SU-DHL-6 (cell line): ENCODE measurements around the gene CHIT1.
"Not testable (repeated sequence)": the region's sequence is repeated elsewhere in the genome, so short reads cannot be mapped to it uniquely, and the experiment has no call there.

Source experiments
- H2AFZ ChIP-seq: fragments of 200-600 bp; sonication (generic); 2 replicates; pipeline ENCODE4 v1.6.1; 2014; ENCODE audit warnings: low read depth, mild to moderate bottlenecking, moderate library complexity, mixed read lengths, antibody characterized with exemption, low read length; ENCODE audit not compliant: severe bottlenecking
- H3F3A ChIP-seq: fragments of 200-600 bp; shearing (Covaris generic); 2 replicates; pipeline ENCODE4 v1.6.0; 2016; ENCODE audit warnings: antibody characterized with exemption, mild to moderate bottlenecking; ENCODE audit not compliant: insufficient read depth
- H3K27ac ChIP-seq: fragments of 200-600 bp; sonication (generic); 2 replicates; pipeline ENCODE4 v1.5.1; 2016; ENCODE audit warnings: low read depth, mild to moderate bottlenecking, low read length, moderate library complexity, mixed read lengths
- H3K27me3 ChIP-seq: fragments of 200-600 bp; sonication (generic), shearing (Covaris generic); 2 replicates; pipeline ENCODE4 v1.6.0; 2014; ENCODE audit warnings: mild to moderate bottlenecking, low read length
- H3K36me3 ChIP-seq: fragments of 200-600 bp; sonication (generic); 2 replicates; pipeline ENCODE4 v1.6.1; 2014; ENCODE audit warnings: mild to moderate bottlenecking, low read length, mixed read lengths
- H3K4me2 ChIP-seq: fragments of 300-600, 200-600 bp; shearing (Covaris generic), sonication (generic); 2 replicates; pipeline ENCODE4 v1.6.0; 2014; ENCODE audit warnings: low read length, low read depth, mild to moderate bottlenecking; ENCODE audit not compliant: poor library complexity, severe bottlenecking
- H3K4me3 ChIP-seq: fragments of 200-600 bp; sonication (generic); 2 replicates; pipeline ENCODE4 v1.5.1; 2014; ENCODE audit warnings: antibody characterized with exemption, low read length, mild to moderate bottlenecking, mixed read lengths; ENCODE audit not compliant: insufficient read depth, poor library complexity, severe bottlenecking
- H3K79me2 ChIP-seq: fragments of 200-600 bp; sonication (generic); 2 replicates; pipeline ENCODE4 v1.6.1; 2014; ENCODE audit warnings: mild to moderate bottlenecking, low read length, moderate library complexity; ENCODE audit not compliant: insufficient read depth
- H3K9ac ChIP-seq: fragments of 200-600 bp; sonication (generic); 2 replicates; pipeline ENCODE4 v1.7.0; 2014; ENCODE audit warnings: mild to moderate bottlenecking, low read length
- H3K9me2 ChIP-seq: fragments of 200-600 bp; sonication (generic); replicated peaks from 2 replicates; pipeline ENCODE4 v1.6.1; 2014; ENCODE audit warnings: low read length; ENCODE audit not compliant: insufficient read depth
- H3K9me3 ChIP-seq: fragments of 200-600 bp; sonication (generic); 2 replicates; pipeline ENCODE4 v1.6.1; 2014; ENCODE audit warnings: low read length, mixed read lengths; ENCODE audit not compliant: insufficient read depth
- H4K20me1 ChIP-seq: fragments of 200-600 bp; sonication (generic); 2 replicates; pipeline ENCODE4 v1.6.1; 2014; ENCODE audit warnings: low read depth, mild to moderate bottlenecking, antibody characterized with exemption, low read length, moderate library complexity, mixed read lengths
- CTCF ChIP-seq: fragments of 200-600 bp; sonication (generic); IDR thresholded peaks from one replicate; pipeline ENCODE4 v1.5.1; 2017; ENCODE audit warnings: antibody characterized with exemption, mild to moderate bottlenecking, low read length, moderate library complexity; ENCODE audit not compliant: insufficient read depth, poor library complexity, severe bottlenecking
- EZH2phosphoT487 ChIP-seq: fragments of 200-600 bp; sonication (generic), shearing (Covaris generic); conservative IDR thresholded peaks from 2 replicates; pipeline ENCODE4 v1.6.1; 2018; ENCODE audit warnings: mild to moderate bottlenecking, antibody characterized with exemption, low read length, moderate library complexity, mixed read lengths

The CHIT1 gene

GRCh38 chr1:203267912-203268311 lies 38.4 kb upstream of the CHIT1 start:
- H3K27ac ChIP-seq = peak overlapping the region; percentile 44
- peak overlapping the region; percentile 50 for H3K9ac ChIP-seq
- peak overlapping the region; percentile 77 for H3K4me2 ChIP-seq

GRCh38 chr1:203267347-203267846 lies 37.9 kb upstream of the CHIT1 start:
- peaks cover 7% of the 10 kb centered on the region; the same call in 1 of the 2 replicates for H3K79me2 ChIP-seq
- no peaks in the 10 kb centered on the region for H4K20me1 ChIP-seq
- peaks cover 13% of the 10 kb centered on the region; the same call in 1 of the 2 replicates for H3F3A ChIP-seq
- no peaks in the 10 kb centered on the region for H3K9me3 ChIP-seq
- H3K36me3 ChIP-seq = no peaks in the 10 kb centered on the region
- H3K9me2 ChIP-seq = no peaks in the 10 kb centered on the region
- no peaks in the 10 kb centered on the region for H3K27me3 ChIP-seq
- TF ChIP-seq CTCF (peak; percentile 93), EZH2phosphoT487 (no peak)
- peak overlapping the region; percentile 50 for H3K9ac ChIP-seq
- H3K27ac ChIP-seq = peak overlapping the region; percentile 44
- H2AFZ ChIP-seq = peak overlapping the region; percentile 81
- peak overlapping the region; percentile 77 for H3K4me2 ChIP-seq
- peak overlapping the region; percentile 43 for H3K4me3 ChIP-seq

More at GRCh38 chr1:203267912-203268311, 38.4 kb upstream of the CHIT1 start:
- Histone ChIP-seq H3K27me3 (no peaks in the 10 kb centered on the region), H3K79me2 (peaks cover 10% of the 10 kb centered on the region; the same call in 1 of the 2 replicates), H2AFZ (peak overlapping the region; percentile 81), H3K9me2 (no peaks in the 10 kb centered on the region), H4K20me1 (no peaks in the 10 kb centered on the region), H3K36me3 (no peaks in the 10 kb centered on the region), H3K9me3 (no peaks in the 10 kb centered on the region), H3K4me3 (no peak overlapping the region), H3F3A (peaks cover 13% of the 10 kb centered on the region; the same call in 1 of the 2 replicates)
- no peak for TF ChIP-seq EZH2phosphoT487
- TF ChIP-seq CTCF = no peak

- not testable (repeated sequence) for H3K9me3 ChIP-seq, H3K9ac ChIP-seq, H3F3A ChIP-seq, H3K27ac ChIP-seq, H2AFZ ChIP-seq, H3K4me3 ChIP-seq, H3K79me2 ChIP-seq, H3K4me2 ChIP-seq, H4K20me1 ChIP-seq, H3K27me3 ChIP-seq, H3K9me2 ChIP-seq, H3K36me3 ChIP-seq
These were observed 36.7 kb upstream of the CHIT1 start for GRCh38 chr1:203266140-203266539.

- Histone ChIP-seq H3K9me3 (no peaks in the 10 kb centered on the region), H3K36me3 (no peaks in the 10 kb centered on the region), H3K27ac (no peak overlapping the region), H3K79me2 (no peaks in the 10 kb centered on the region), H2AFZ (no peak overlapping the region), H4K20me1 (no peaks in the 10 kb centered on the region), H3F3A (peaks cover 1% of the 10 kb centered on the region; the same call in 1 of the 2 replicates), H3K4me2 (peak overlapping the region; percentile 23), H3K4me3 (no peak overlapping the region), H3K27me3 (no peaks in the 10 kb centered on the region), H3K9ac (no peak overlapping the region), H3K9me2 (no peaks in the 10 kb centered on the region)
- TF ChIP-seq CTCF (no peak), EZH2phosphoT487 (no peak)
These were observed 36.1 kb upstream of the CHIT1 start for GRCh38 chr1:203265541-203265940.
